ENCODE data around the gene NACC1. TPM values are rescaled to one million over a fixed set of nuclear protein-coding genes. Genes with fewer than 3 reads are reported as not detected.

NACC1 gene
- total and polyA plus RNA-seq, 2 of the 8 experiments (the other 6 are each of a cell fraction or from before 2014, with no cell fraction given) = 234 to 301 TPM

DNA sequence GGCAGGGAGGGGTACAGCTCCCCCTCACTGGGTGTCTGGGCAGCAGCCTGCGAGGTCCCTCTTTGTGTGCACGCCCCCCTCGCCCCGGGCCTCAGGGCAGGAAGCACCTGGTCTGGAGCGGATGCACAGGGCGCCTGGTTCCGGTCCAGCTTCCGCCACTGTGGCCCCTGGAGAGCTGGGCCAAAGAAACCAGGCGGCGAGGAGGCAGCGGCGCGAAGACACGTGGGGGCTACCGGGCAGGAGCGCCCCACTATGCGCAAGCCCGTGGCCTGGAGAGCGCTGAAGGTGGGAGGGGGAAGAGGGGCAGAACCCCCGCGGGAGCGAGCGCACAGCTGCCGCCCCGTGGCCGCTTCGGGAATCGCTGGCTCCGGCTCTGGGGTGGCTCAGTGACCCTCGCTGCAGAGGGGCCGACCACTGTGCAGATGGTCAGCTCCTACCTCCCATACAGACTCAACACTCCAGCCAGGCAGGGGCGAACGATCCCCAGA lies 13.7 kb upstream of the NACC1 start:
- Histone ChIP-seq H3K4me1 (replicated peaks in 1 of 4; ENCODE audit: control insufficient read depth in 3 of 4, insufficient read depth in 4 of 4, low read length in 3 of 4) (peaks cover 0 to 23% (median 9%) of the 10 kb centered on the region in 4 experiments; a peak in 5 of 7 replicates), H2BK12ac (ENCODE audit: low read depth, low read length) (no peak overlapping the region), H3K36me3 (ENCODE audit: control insufficient read depth in 2 of 4, insufficient read depth in 4 of 4, low read length in 3 of 4) (peaks cover under 1 to 11% (median 10%) of the 10 kb centered on the region in 4 experiments; a peak in 5 of 8 replicates), H2BK120ac (replicated peaks; ENCODE audit: low read depth, low read length) (no peak overlapping the region), H4K91ac (replicated peaks; ENCODE audit: insufficient read length, low read length) (no peak overlapping the region), H2BK20ac (ENCODE audit: low read length) (no peak overlapping the region), H3K79me2 (ENCODE audit: control insufficient read depth in 1 of 2, insufficient read depth in 2 of 2, low read length in 2 of 2) (no peaks in the 10 kb centered on the region), H3K9me3 (ENCODE audit: insufficient read depth in 2 of 2, low read depth in 1 of 2, low read length in 1 of 2) (no peaks in the 10 kb centered on the region), H3K18ac (ENCODE audit: extremely low read depth, low read length) (no peak overlapping the region), H3K14ac (ENCODE audit: insufficient read length) (no peak overlapping the region), H2AK5ac (ENCODE audit: low read depth, low read length) (no peak overlapping the region), H3K23ac (ENCODE audit: insufficient read length) (no peak overlapping the region), H4K5ac (ENCODE audit: insufficient read length, low read depth, low read length) (peak overlapping the region; percentile 5), H3K4ac (replicated peaks; ENCODE audit: insufficient read length, low read depth, low read length) (no peak overlapping the region), H3K9ac (replicated peaks in 1 of 4; ENCODE audit: extremely low read depth in 1 of 4, low read depth in 3 of 4, low read length in 3 of 4) (no peak overlapping the region), H3K4me2 (ENCODE audit: insufficient read depth in 1 of 2, low read depth in 2 of 2, low read length in 2 of 2) (no peak overlapping the region), H3K56ac (replicated peaks; ENCODE audit: insufficient read length, low read depth, low read length) (no peak overlapping the region), H4K8ac (ENCODE audit: extremely low read depth, insufficient read depth, low read length) (peak overlapping the region; percentile 57; the same call in 1 of the 2 replicates), H2BK5ac (ENCODE audit: low read depth, low read length) (no peak overlapping the region), H3K23me2 (ENCODE audit: low read depth, low read length) (peaks cover 6% of the 10 kb centered on the region; the same call in 1 of the 2 replicates), H3K27me3 (replicated peaks in 1 of 4; ENCODE audit: control insufficient read depth in 3 of 4, extremely low read depth in 1 of 4, insufficient read depth in 3 of 4, low read length in 3 of 4) (peaks cover 16 to 34% (median 28%) of the 10 kb centered on the region in 4 experiments), H3K79me1 (ENCODE audit: low read depth, low read length) (no peaks in the 10 kb centered on the region), H2BK15ac (ENCODE audit: low read length) (no peak overlapping the region), H3K4me3 (ENCODE audit: extremely low read depth in 1 of 4, insufficient read depth in 2 of 4, low read depth in 3 of 4, low read length in 4 of 4) (no peak overlapping the region), H3K27ac (ENCODE audit: low read depth, low read length) (no peak overlapping the region), H4K20me1 (replicated peaks in 1 of 2; ENCODE audit: control insufficient read depth in 1 of 2, insufficient read depth in 2 of 2, low read length in 2 of 2) (peaks cover 0 to 12% of the 10 kb centered on the region in 2 experiments), H2AFZ (ENCODE audit: low read length) (no peak overlapping the region)
- POLR2A ChIA-PET (ENCODE audit: partially characterized antibody) = interaction anchor here (0.9 to 11.6 kb wide), 10 partner anchors 9 to 149 kb away, joined by 3 to 141 read pairs (median 5); partner anchors contain the start of genes IER2, NACC1, STX10 and TRMT1
- DNase-seq (ENCODE audit: low read depth in 1 of 2, low spot score in 2 of 2) (peak in 1 of 2 experiments; percentile 95), FAIRE-seq (no peak)
- 47% methylated on average over 22 of the region's 33 CpGs; no CpG with 5 or more reads in 1 of the 2 experiments for WGBS, 2 experiments (ENCODE audit: extremely low coverage in 1 of 2, insufficient coverage in 1 of 2, insufficient read length in 1 of 2, insufficient replicate concordance in 2 of 2, low coverage in 1 of 2, low lambda C conversion rate in 2 of 2, missing lambda C conversion rate in 1 of 2)
- CTCF ChIA-PET (ENCODE audit: partially characterized antibody) = interaction anchor here (0.6 to 5.0 kb wide), 25 partner anchors 9 to 467 kb away, joined by 3 to 47 read pairs (median 4); no protein-coding TSS in a partner anchor
- TF ChIP-seq HDAC2 (IDR thresholded peaks at IDR 0.05; ENCODE audit: borderline replicate concordance in 1 of 2, low read depth in 2 of 2, low read length in 2 of 2) (no peak), SP2 (IDR thresholded peaks at IDR 0.05; ENCODE audit: low read length) (no peak), GABPA (IDR thresholded peaks at IDR 0.05; ENCODE audit: borderline replicate concordance, insufficient read depth, low read length) (peak; percentile 33; the same call in 1 of the 2 replicates), CTBP2 (IDR thresholded peaks at IDR 0.05; ENCODE audit: borderline replicate concordance, insufficient read depth, insufficient read length, low read length) (no peak), RAD21 (IDR thresholded peaks at IDR 0.05 in 1 of 2, conservative IDR thresholded peaks at IDR 0.05 in 1 of 2; ENCODE audit: low read depth in 2 of 2, low read length in 2 of 2) (peak; percentile 34 to 58), EZH2 (IDR thresholded peaks at IDR 0.05; ENCODE audit: low read depth, low read length, severe bottlenecking) (no peak), TAF7 (optimal IDR thresholded peaks at IDR 0.05; ENCODE audit: borderline replicate concordance, low read depth, low read length) (no peak), SAP30 (IDR thresholded peaks at IDR 0.05; ENCODE audit: insufficient read depth, insufficient replicate concordance, low read length) (no peak)
- TF ChIP-seq, protein P1, sequence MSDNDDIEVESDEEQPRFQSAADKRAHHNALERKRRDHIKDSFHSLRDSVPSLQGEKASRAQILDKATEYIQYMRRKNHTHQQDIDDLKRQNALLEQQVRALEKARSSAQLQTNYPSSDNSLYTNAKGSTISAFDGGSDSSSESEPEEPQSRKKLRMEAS (IDR thresholded peaks at IDR 0.05) = peak; percentile 53
- TF ChIP-seq, protein P2, sequence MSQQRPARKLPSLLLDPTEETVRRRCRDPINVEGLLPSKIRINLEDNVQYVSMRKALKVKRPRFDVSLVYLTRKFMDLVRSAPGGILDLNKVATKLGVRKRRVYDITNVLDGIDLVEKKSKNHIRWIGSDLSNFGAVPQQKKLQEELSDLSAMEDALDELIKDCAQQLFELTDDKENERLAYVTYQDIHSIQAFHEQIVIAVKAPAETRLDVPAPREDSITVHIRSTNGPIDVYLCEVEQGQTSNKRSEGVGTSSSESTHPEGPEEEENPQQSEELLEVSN (IDR thresholded peaks at IDR 0.05) = 0 out of 2 replicates have a peak, but pooled peaks have one; percentile 24

All from H1 (cell line).